Stimulated activated CD4-positive, alpha-beta T cell treated with anti-CD3 and anti-CD28 coated beads, Interleukin-2, amount 100 ng/mL, for 4 hours (primary cell): Measurements from ENCODE around the gene CNGA4.

Source experiments
- DNase-seq: peaks from one replicate; pipeline ENCODE4 v3.0.0-alpha.2; 2020; ENCODE audit warnings: low read depth

Gene CNGA4

GRCh38 chr11:6238902-6239301 lies at the start of gene CNGA4:
TSS of gene CNGA4 (plus strand) at chr11:6239089. CDS start at chr11:6239207, 118 bp downstream.
- DNase-seq = no peak

- no peak for DNase-seq
These were observed 47.1 kb upstream of the CNGA4 start for GRCh38 chr11:6191742-6192141.

GRCh38 chr11:6194065-6194581 lies 44.8 kb upstream of the CNGA4 start:
- DNase-seq = no peak

- DNase-seq = no peak
These were observed 42.5 kb upstream of the CNGA4 start for GRCh38 chr11:6196396-6196795.

- DNase-seq = no peak
These were observed 41.3 kb upstream of the CNGA4 start for GRCh38 chr11:6197466-6198200.

GRCh38 chr11:6199174-6199810 lies 39.6 kb upstream of the CNGA4 start, which contains the start of gene OR52W1:
TSS of gene OR52W1 (plus strand) at chr11:6199224. CDS start at chr11:6199224, 0 bp downstream.
- no peak for DNase-seq

- no peak for DNase-seq
These were observed 37.9 kb upstream of the CNGA4 start for GRCh38 chr11:6200975-6201374.

- no peak for DNase-seq
These were observed 37.4 kb upstream of the CNGA4 start for GRCh38 chr11:6201481-6201880.

- DNase-seq = no peak
These were observed 36.8 kb upstream of the CNGA4 start for GRCh38 chr11:6202041-6202440.

GRCh38 chr11:6203327-6203726 lies 35.6 kb upstream of the CNGA4 start:
- DNase-seq = no peak

- no peak for DNase-seq
These were observed 34.2 kb upstream of the CNGA4 start for GRCh38 chr11:6204706-6205105.

- no peak for DNase-seq
These were observed 33.5 kb upstream of the CNGA4 start, which contains the start of gene C11orf42 for GRCh38 chr11:6205366-6205765. TSS of gene C11orf42 (plus strand) at chr11:6205557. CDS start at chr11:6205616, 59 bp downstream.

- no peak for DNase-seq
These were observed 32.3 kb upstream of the CNGA4 start for GRCh38 chr11:6206456-6207180.

- no peak for DNase-seq
These were observed 29.1 kb upstream of the CNGA4 start for GRCh38 chr11:6209801-6210200.

- no peak for DNase-seq
These were observed 28.5 kb upstream of the CNGA4 start for GRCh38 chr11:6210274-6210955.

- no peak for DNase-seq
These were observed 24.4 kb upstream of the CNGA4 start for GRCh38 chr11:6214530-6214929.

- no peak for DNase-seq
These were observed 22.4 kb upstream of the CNGA4 start for GRCh38 chr11:6216501-6216900.

GRCh38 chr11:6217722-6218121 lies 21.2 kb upstream of the CNGA4 start:
- no peak for DNase-seq

- no peak for DNase-seq
These were observed 19.5 kb upstream of the CNGA4 start for GRCh38 chr11:6219359-6219758.

GRCh38 chr11:6223854-6224253 lies 15.0 kb upstream of the CNGA4 start:
- DNase-seq = no peak

- no peak for DNase-seq
These were observed 14.5 kb upstream of the CNGA4 start for GRCh38 chr11:6224421-6224820.

- DNase-seq = no peak
These were observed 13.9 kb upstream of the CNGA4 start for GRCh38 chr11:6225024-6225423.
